GM12891 (cell line): ENCODE results near the gene TULP3.

Experiments
- POLR2A ChIP-seq: IDR thresholded peaks from 2 replicates; pipeline ENCODE4 v1.6.1; 2011; ENCODE audit warnings: low read depth, low read length, control low read depth
- POLR2AphosphoS5 ChIP-seq: IDR thresholded peaks from 2 replicates; pipeline ENCODE4 v1.6.1; 2011; ENCODE audit warnings: low read depth, low read length, control low read depth
- POU2F2 ChIP-seq: IDR thresholded peaks from 2 replicates; pipeline ENCODE4 v1.6.1; 2011; ENCODE audit warnings: low read depth, mild to moderate bottlenecking, control low read depth, low read length, moderate library complexity

GRCh38 chr12:2988494-2988893 lies 97.8 kb downstream of the TULP3 start:
- no peak for TF ChIP-seq POLR2AphosphoS5
- no peak for TF ChIP-seq POLR2A
- TF ChIP-seq POU2F2 = no peak
